NCI-H2029 treated with DMSO at 0.1 percent for 48 hours (cell line): ENCODE results near the gene C2CD3.
A peak's percentile ranks its signal among the peaks of the same experiment; 100 is the strongest.

Experiments
- DNase-seq: peaks from one replicate; lab custom pipeline; 2025; lab: John Stamatoyannopoulos, UW

Gene C2CD3

GRCh38 chr11:74019860-74020259, 150.9 kb downstream of the C2CD3 start:
- DNase-seq: no peak

GRCh38 chr11:74019104-74019738, 151.6 kb downstream of the C2CD3 start:
- no peak for DNase-seq

DNA sequence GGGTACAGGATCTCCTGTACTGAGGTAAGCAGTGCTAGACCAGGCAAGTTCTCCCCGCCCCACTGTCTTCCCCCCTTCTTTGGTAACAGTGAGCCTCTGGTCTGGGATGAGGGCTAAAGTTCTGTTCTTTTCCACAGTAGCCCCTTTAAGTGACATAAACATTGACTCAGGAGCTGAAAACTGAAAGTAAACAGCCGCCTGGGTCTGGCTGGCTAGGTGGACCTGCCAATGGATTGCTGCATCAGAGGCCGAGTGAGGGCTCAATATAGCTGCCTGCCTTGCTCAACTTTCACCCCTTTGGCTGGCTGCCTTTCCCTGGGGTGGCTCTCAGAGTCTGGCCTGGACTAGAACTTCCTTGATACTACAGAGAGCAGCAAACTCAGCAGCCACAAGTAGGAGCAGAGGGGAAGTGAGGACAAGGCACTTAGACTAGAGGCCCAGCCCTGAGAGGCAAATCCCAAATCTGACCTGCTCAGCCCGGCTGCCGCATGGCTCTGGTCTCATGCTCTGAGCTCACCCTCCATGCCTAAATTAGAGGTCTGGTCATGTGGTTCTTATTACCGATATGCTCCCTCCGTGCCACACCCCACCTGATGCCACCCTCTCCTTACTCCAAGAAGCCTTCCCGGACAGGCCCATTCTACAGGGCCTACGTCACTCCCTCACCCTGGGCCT, 152.3 kb downstream of the C2CD3 start:
- DNase-seq: peak; percentile 84

DNA sequence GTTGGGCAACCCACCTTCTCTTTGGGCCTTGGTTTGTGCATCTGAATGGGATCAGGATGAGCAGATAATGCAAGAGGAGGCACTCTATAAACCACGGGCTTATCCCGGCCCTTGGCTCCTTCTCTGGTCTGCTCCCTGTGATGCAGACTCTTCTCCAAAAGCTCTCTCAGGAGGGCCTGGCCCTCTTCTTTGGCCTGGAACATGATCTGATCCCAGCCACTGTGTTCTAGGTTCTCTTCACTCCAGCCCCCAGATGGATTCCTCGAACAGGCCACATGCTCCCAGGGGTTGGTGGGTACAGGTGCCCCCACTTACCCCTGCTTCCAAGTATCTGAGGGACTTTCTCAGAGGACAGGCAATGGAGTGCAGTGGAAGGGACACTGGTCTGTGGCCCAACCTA, 153.2 kb downstream of the C2CD3 start:
- no peak for DNase-seq

DNA sequence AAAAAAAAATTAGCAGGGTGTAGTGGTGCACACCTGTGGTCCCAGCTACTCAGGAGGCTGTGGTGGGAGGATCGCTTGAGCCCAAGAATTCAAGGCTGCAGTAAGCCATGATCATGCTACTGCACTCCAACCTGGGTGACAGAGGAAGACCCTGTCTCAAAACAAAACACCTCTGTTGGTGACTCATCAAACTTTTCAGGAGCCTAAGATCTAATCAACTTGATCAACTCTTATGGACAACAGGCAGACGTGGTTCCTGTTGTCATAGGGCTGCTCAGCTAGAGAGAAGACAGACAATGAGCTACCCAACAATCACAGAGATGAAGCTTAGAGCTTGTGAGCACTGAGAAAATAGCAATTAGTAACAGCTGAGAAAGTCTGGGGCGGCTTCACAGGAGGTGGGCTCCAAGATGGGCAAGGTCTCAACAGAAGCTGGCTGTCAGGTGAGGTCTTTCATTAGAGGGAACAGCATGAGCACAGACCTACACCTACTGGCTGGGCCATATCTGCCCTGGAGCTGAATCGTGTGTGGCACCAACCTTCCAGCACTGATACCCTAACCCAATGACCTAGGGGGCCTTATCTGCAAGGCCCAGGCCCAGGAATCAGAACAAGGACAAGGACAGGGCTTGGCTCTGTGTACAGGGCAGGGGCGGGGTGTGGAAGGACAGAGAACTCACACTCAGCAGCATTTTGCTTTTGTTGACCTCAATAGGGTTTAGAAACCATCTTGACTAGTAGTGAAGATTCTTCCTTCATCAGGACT, 154.7 kb downstream of the C2CD3 start:
- no peak for DNase-seq

DNA sequence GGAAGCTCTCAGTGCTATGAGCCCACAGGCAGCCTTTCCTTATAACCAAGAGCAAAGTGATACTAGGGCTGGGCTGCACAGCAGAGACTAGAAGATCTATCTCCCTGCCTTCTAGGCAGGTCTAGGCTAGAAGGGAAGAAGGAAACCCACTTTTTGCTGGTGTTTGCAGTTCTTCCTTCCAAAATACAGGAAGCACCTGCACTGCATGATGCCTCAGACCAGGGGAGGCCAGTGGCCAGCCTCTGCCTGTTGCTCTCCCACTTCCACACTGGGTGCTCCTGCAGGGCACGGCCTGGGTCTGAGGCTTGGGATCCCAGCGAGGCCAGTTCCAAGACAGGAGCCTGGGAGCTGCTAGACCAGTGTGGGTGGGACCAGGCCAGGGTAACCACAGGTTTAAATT, 155.9 kb downstream of the C2CD3 start:
- DNase-seq: no peak

DNA sequence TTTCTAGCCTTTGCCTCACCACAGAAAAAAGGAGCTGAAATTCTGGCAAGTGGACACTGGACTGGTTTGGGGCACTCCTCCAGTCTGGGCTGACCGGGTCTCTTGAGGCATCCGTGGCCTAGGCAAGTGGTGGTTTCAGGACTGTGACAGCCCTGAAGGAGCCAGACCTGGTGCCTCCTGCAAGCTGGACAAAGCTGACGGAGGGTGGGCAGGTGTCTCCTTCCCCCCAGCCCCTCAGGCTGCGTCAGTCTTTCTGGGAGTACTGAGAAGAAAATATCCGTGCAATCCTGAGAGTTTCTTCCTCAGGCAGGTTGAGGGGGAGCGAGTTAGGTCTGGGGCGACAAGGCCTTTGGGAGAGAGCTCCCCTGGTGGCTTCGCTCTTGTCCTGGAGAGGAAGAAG, 157.7 kb downstream of the C2CD3 start:
- no peak for DNase-seq

DNA sequence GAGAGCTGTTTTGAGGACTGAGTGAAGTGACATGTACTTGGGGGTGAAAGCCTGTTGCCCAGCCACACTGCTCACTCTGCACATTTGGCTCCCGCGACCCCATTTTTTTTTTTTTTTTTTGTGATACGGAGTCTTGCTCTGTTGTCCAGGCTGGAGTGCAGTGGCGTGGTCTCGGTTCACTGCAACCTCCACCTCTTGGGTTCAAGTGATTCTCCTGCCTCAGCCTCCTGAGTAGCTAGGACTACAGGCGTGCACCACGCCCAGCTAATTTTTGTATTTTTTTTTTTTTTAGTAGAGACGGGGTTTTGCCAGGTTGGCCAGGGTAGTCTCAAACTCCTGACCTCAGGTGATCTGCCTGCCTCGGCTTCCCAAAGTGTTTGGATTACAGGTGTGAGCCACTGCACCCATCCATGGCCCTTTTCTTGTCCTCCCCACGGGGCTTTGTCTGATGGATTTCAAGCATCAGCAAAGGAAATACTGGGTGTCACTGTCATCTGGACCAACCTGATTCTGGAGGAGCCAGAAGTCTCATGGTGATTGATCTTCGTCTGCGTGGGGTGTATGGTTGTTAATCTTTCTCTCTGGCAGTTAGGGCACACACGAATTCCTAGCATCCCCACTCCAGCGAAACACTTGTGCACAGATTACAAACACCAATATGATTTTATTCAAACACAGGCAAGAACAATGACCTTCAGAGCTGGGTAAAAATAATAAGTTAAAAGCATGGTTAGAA, 158.6 kb downstream of the C2CD3 start:
- DNase-seq: no peak

- DNase-seq: no peak
These were observed 159.3 kb downstream of the C2CD3 start for GRCh38 chr11:74011360-74012073.

- DNase-seq: no peak
These were observed 160.2 kb downstream of the C2CD3 start for GRCh38 chr11:74010306-74011300.

GRCh38 chr11:74009675-74010305, 161.0 kb downstream of the C2CD3 start:
- DNase-seq: no peak

DNA sequence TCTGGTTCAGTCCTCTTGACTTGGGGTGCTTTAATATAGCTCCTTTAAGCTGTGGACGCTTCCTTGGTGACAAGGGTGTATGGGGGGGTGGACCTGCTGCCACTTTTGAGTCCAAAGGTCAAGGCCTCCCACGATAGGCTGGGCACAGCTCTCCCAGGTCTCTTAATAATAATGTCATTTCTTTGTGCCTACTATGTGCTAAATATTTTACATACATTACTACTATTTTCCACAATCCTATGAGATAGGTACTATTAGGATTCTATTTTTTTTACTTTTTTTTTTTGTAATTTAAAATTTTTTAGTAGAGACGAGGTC, 161.6 kb downstream of the C2CD3 start:
- no peak for DNase-seq

GRCh38 chr11:74008373-74009229, 162.2 kb downstream of the C2CD3 start, which contains the start of gene UCP3:
UCP3 (minus strand) TSS chr11:74009085; CDS start chr11:74007042, 2,043 bp downstream.
- DNase-seq: peak; percentile 59

DNA sequence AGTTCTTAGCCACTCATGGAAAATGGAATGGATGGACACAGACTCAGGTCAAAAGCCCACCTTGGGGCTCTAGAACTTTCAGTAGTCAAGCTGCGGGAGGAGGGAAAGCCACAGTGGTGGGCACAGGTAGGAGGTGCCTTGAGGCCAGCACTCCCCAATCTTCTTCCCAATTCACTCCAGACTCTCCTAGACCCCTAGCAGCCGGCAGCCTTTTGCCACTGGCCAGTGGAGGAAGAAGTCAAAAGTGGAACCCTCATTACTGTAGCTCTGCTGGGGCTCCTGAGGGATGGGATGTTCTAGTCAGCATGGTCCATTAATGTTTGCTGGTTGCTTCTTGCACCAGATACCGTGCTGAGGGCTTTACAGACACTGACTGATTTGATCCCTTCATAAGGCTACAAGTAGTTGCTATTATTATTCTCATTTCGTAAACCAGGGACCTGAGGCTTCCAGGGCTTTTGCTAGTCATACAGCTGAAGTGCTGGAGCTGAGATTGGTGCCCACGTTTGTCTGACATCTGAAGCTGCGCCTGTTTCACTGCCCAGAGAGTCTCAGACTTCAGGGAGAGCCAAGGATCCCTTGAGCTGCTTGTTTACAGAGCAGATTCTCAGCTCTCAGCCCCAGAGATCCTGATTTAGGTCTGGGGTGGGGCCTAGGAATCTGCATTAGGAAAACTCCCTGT, 163.0 kb downstream of the C2CD3 start:
- no peak for DNase-seq

DNA sequence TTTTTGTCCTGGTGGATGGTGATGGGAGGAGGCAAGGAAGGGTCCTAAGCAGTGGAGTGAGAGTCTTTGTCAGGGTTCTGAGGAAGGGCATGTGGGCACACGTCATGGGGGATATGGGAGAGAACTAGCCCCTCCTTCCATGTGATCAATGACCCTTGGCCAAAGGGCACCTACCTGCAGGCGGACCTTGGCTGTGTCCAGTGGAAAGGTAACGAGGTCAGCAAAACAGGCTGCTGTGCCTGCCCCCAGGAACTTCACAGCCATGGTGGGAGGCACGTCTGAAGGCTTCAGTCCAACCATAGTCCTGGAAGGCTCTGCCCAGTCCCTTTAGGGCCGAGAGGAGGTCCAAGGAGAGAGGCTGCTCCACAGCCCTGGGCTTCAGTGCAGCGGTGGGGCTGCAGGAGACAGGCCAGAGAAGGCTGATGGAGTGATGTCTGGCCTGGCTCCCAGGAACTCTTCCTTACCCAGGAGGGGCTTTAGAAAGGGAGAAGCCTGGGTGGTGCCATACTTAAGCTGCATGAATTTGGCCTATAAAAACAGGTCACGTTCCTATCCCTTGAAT, 164.0 kb downstream of the C2CD3 start:
- no peak for DNase-seq

- DNase-seq: no peak
These were observed 164.9 kb downstream of the C2CD3 start for GRCh38 chr11:74005721-74006517.
